Testis (tissue), 2 donors: ENCODE measurements around the gene BABAM2.

ENCODE experiments used
- POLR2A ChIP-seq: fragments of 450-650 bp; IDR thresholded peaks from one replicate; pipeline ENCODE4 v1.6.1; 2017; ENCODE audit warnings: antibody characterized with exemption, mild to moderate bottlenecking, moderate library complexity
- TF ChIP-seq, protein P1 (sequence below), 3 experiments: fragments of 450-650 bp in 2 of 3; fragments of 200-600 bp in 1 of 3; sonication (generic) in 1 of 3; IDR thresholded peaks; one replicate each; pipeline ENCODE4 v1.5.1; 2016 to 2019; ENCODE audit warnings: antibody characterized with exemption in 3 of 3, mild to moderate bottlenecking in 2 of 3, moderate library complexity in 1 of 3

GRCh38 chr2:28160986-28161425 lies 270.5 kb downstream of the BABAM2 start:
- TF ChIP-seq, protein P1, sequence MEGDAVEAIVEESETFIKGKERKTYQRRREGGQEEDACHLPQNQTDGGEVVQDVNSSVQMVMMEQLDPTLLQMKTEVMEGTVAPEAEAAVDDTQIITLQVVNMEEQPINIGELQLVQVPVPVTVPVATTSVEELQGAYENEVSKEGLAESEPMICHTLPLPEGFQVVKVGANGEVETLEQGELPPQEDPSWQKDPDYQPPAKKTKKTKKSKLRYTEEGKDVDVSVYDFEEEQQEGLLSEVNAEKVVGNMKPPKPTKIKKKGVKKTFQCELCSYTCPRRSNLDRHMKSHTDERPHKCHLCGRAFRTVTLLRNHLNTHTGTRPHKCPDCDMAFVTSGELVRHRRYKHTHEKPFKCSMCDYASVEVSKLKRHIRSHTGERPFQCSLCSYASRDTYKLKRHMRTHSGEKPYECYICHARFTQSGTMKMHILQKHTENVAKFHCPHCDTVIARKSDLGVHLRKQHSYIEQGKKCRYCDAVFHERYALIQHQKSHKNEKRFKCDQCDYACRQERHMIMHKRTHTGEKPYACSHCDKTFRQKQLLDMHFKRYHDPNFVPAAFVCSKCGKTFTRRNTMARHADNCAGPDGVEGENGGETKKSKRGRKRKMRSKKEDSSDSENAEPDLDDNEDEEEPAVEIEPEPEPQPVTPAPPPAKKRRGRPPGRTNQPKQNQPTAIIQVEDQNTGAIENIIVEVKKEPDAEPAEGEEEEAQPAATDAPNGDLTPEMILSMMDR (IDR thresholded peaks at IDR 0.05), result no peak
- no peak for TF ChIP-seq POLR2A
